ENCODE results near the gene KAT7.
A peak's percentile ranks its signal among the peaks of the same experiment; 100 is the strongest.
"Not testable (repeated sequence)": the region's sequence is repeated elsewhere in the genome, so short reads cannot be mapped to it uniquely, and the experiment has no call there.

Gene KAT7

GRCh38 chr17:49788478-49789242 is at the start of gene KAT7:
Gene KAT7, plus strand, starts transcription at chr17:49788681. Its CDS starts 154 bp downstream, at chr17:49788835.
- peak; percentile 89 for DNase-seq (ENCODE audit: low spot score)

- DNase-seq (ENCODE audit: low spot score) = no peak
These were observed 48.7 kb upstream of the KAT7 start for GRCh38 chr17:49739641-49740271.

DNA sequence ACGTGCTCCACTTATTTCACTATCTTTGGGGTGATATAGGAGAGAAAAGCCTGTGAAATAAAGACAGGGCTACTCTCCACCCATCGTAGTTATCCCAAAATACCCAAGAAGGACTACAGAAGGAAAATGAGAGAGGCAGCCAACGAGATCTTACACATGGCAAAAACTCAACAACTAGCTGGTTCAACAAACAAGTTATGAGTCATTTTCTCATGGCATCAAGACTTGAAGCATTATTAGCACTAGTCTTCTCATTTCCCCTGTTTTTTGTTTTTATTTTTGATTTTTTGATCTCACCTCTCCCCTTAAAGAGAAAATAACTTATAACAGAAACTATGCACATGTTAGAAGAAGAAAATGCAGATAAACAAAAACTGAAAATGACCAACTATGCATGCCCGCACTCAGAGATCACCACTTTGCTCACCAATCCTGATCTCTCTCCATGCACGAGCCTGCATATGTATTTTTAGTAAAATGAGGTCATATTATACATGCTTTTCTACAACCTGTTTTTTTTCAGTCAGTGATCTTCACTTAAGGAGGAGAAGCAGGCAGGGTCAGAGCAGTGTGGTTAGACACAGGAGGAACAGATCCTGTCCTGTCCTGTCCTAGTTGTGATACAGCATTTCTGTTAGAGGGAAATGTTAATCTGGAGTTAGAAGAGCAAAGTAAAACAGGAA is 47.3 kb upstream of the KAT7 start:
- no peak for DNase-seq (ENCODE audit: low spot score)

DNA sequence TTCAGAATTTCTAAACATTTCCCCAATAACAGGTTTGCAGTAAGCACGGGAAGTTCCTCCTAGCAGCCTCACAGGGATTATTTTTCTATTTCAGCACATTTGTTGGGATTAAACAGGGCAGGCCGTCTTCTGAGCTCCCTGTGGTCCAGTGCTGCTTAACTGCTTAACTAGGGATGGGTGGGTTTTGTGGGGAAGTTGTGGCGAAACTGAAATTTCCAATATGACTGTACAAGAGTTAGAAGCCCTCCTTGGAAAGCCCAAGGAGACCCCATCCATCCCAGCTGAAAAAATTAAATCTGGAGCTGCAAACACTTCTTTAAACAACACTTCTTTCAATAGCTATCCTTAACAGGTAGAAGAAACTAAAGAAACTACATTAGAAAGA is 46.8 kb upstream of the KAT7 start:
- DNase-seq (ENCODE audit: low spot score) = no peak

GRCh38 chr17:49742166-49742638 is 46.3 kb upstream of the KAT7 start:
- peak; percentile 62 for DNase-seq (ENCODE audit: low spot score)

DNA sequence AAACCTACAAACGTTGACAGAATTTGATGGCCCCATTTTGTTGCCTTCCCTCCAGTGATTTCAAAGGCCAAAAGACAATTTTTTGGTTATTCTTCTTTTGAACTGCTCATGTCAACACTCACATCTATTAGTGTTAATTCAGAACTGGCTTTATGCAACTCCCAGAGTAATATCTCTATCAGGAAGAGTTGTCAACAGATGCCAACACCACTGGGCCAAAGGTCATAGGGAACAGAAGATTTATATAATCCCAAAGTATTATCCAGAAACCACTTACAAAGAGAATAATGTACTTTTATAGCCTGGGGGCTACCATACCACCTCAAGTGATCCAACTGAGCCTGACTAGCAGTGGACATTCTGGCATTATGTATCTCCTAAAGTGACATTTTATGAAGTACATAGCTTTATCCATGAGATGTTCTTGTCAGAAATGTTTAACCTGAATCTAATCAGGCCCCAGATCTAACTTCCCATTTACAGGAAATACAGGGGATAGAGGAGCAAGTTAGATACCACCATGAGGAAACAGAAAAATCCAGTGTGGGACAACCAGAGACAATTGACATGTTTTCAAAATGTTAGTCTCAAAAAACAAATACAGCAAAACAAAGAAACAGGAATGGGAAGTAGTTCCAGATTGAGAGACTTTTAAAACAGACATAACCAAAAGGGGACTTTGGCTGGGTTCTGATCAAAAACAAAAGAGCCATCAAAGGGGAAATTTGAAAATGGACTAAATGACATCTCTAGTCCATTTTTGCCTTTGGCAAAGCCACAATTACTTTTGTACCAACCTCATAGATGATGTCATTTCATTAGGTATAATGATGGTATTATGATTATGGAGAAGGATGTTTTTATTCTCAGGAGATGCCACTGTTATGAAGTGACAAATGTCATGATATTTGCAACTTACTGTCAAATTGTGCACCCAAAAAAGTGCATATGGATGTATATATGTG is 43.0 kb upstream of the KAT7 start:
- no peak for DNase-seq (ENCODE audit: low spot score)

- DNase-seq (ENCODE audit: low spot score) = no peak
These were observed 41.5 kb upstream of the KAT7 start for GRCh38 chr17:49746791-49747490.

DNA sequence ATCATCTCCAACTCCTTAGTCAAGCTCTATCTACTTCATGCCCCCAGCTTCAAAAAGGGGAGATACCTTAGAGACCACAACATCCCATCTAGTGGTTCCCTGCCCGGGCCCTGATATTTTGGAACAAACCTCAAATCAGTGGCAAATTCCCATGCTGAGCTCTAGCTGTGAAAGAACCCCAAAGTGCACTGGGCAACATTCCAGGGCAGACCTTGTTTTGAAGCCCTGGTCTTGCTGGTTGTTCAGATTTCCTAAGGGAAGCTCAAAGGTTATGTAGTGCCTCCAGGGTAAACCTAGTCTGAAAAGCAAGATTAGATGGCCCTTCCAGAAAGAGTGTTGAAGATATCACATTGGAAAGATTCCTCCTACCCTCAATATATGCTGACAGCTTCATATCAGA is 40.8 kb upstream of the KAT7 start:
- DNase-seq (ENCODE audit: low spot score) = no peak

- no peak for DNase-seq (ENCODE audit: low spot score)
These were observed 40.3 kb upstream of the KAT7 start for GRCh38 chr17:49748223-49748622.

DNA sequence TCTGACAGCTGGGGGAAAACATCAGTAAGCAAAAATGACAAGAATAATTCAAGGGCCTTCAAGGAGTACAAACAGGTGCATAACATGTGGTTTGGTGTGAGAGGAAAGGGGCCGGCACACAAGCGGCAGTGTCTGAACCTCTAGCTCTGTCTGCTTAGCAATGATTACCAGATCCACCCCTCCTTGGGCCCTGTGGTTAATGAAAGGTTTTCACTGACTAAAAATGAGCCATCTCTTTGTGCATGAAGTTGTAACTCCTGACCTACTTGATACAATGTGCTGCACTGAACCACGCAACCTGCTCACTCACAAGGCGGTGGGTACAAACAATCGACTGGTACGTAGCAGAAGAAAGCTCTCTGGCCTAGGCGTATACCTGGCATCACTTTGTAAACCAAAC is 39.7 kb upstream of the KAT7 start:
- no peak for DNase-seq (ENCODE audit: low spot score)

GRCh38 chr17:49749730-49750129 is 38.8 kb upstream of the KAT7 start:
- no peak for DNase-seq (ENCODE audit: low spot score)

- no peak for DNase-seq (ENCODE audit: low spot score)
These were observed 36.0 kb upstream of the KAT7 start for GRCh38 chr17:49752508-49752907.

DNA sequence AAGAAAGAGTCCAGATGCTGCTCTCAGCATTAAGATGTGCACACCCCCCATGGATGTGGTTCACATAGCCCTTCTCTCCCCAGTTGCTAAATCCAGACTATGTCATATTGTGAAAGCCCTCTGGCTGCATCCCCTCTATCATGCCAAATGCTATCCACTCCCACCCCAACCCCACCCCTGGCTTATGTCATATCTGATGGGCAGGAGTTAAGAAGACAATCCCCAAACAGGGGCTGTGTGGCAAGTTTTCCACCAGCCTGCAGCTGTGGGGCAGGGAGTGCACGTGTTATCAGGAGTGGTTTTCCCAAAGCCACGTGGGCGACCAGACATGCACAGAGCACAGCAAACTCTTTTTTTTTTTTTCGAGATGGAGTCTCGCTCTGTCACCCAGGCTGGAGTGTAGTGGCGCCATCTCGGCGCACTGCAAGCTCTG is 34.5 kb upstream of the KAT7 start:
- DNase-seq (ENCODE audit: low spot score) = no peak

DNA sequence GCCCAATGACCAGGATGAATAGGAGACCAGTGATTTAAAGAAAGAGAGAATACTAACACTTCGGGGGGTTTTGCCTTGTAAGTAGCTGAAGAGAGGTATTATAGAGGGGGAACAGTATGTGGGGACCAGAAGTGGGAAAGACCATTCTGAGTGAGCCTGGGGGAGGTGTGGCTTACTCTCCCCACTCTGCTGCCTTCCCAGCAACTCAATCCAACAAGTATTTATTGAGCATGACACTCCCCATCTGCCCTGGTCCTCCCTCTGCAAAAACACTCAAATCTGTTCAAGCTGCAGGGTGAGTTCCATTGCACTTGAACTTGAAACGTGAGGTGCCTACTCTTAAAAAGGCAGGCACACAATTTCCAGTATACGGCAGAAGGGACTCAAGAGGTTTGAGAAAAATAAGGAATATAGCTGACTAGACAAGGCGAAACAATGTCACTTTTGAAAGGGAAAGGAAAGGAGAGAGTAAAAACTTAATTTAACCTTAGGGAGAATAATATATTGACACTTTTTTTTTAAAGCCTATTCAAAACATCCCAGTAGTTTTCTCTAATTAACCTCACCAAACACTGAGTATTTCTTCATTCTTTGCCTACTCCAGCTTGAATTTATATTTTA is 32.7 kb upstream of the KAT7 start:
- no peak for DNase-seq (ENCODE audit: low spot score)

DNA sequence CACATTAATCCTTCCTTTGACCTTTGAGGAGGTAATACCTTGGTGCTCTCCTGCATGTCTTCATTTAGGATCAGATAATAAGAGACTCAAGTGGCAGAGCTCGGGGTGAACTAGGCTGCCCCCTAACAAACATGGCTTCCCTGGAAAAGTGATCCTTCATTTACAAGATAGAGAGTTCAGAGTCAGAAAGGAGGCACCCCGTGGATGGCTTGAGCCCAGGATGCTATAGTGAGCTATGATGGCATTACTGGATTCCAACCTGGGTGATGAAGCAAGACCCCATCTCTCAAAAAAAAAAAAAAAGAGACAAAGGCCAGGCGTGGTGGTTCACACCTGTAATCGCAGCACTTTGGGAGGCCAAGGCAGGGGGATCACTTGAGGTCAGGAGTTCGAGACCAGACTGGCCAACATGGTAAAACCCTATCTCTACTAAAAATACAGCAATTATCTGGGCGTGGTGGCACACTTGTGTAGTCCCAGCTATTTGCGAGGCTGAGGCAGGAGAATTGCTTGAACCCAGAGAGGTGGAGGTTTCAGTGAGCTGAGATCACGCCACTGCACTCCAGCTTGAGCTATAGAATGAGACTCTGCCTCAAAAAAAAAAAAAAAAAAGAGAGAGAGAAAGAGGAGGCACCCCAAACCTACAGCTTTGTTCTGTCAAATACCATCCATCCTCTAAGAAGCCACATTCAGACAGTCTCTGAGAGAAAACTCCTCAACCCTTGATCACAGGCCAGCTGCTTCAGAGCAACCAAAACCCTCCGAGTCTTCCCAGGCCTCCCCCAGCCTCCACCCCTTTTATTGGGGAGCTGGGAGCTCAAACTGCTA is 31.9 kb upstream of the KAT7 start:
- no peak for DNase-seq (ENCODE audit: low spot score)

GRCh38 chr17:49757151-49757777 is 31.2 kb upstream of the KAT7 start:
- DNase-seq (ENCODE audit: low spot score) = no peak

DNA sequence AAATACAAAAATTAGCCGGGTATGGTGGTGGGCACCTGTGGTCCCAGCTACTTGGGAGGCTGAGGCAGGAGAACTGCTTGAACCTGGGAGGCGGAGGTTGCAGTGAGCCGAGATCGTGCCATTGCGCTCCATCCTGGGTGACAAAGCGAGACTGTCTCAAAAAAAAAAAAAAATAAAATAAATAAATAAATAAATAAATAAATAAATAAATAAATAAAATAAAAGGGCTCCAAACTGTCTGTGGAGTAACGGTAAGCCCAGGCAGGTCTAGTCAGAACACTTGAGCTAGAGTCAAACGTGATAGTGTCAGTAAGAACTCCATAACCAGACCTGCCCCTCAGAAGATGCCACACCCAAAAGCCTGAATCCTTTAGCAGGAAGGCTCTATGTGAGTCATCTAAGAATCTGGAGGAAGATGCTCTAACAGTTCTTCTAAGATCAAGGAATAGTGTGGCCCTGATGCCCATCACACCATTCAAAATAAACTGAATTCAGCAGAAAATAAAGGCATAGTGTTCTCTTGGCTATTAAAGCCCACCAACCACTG is 29.9 kb upstream of the KAT7 start:
- DNase-seq (ENCODE audit: low spot score) = not testable (repeated sequence)

GRCh38 chr17:49759203-49759602 is 29.3 kb upstream of the KAT7 start:
- no peak for DNase-seq (ENCODE audit: low spot score)

- no peak for DNase-seq (ENCODE audit: low spot score)
These were observed 28.2 kb upstream of the KAT7 start for GRCh38 chr17:49760296-49760695.

Data from COLO829 (cell line).